IPS-20b (cell line): ENCODE measurements around the gene ZC3H7A.
"Not testable (repeated sequence)": the region's sequence is repeated elsewhere in the genome, so short reads cannot be mapped to it uniquely, and the experiment has no call there.

Experiments
- H3K27ac ChIP-seq: one replicate; pipeline ENCODE4 v1.5.1; 2013; ENCODE audit warnings: low read length
- H3K27me3 ChIP-seq: 2 replicates; pipeline ENCODE4 v1.6.1; 2013; ENCODE audit warnings: mild to moderate bottlenecking, low read length, inconsistent platforms; ENCODE audit not compliant: insufficient read depth
- H3K36me3 ChIP-seq: 2 replicates; pipeline ENCODE4 v1.6.1; 2013; ENCODE audit warnings: low read depth, mild to moderate bottlenecking, inconsistent platforms, low read length, moderate library complexity; ENCODE audit not compliant: insufficient read depth
- H3K4me1 ChIP-seq: 2 replicates; pipeline ENCODE4 v1.6.1; 2013; ENCODE audit warnings: mild to moderate bottlenecking, control low read depth, inconsistent platforms, low read length, moderate library complexity; ENCODE audit not compliant: insufficient read depth
- H3K4me3 ChIP-seq: 2 replicates; pipeline ENCODE4 v1.5.1; 2013; ENCODE audit warnings: mild to moderate bottlenecking, low read length, inconsistent platforms
- H3K9ac ChIP-seq: 2 replicates; pipeline ENCODE4 v1.6.1; 2013; ENCODE audit warnings: low read depth, mild to moderate bottlenecking, inconsistent platforms, low read length, moderate library complexity
- H3K9me3 ChIP-seq: 2 replicates; pipeline ENCODE4 v1.6.1; 2013; ENCODE audit warnings: mild to moderate bottlenecking, low read depth, low read length, inconsistent platforms; ENCODE audit not compliant: insufficient read depth

ZC3H7A gene

DNA sequence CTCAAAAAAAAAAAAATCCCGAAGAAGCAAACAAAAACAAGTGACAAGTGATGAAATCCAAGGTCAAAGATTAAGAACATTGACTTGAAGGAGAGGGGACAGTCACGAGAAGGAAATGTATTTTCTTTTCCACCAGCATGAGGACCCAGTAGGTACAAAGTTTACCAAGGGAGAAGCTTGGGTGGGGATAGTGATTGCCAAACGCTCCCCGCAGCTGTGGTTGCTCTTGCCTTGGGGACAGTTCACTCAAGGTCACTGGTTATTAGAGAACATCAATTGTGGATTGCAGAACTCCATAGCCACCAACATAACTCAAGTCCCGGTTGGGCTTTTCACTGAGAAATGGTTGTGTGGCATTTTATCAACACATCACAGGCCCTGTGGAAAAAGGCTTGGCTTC is 27.3 kb upstream of the ZC3H7A start:
- no peaks in the 10 kb centered on the region for H3K36me3 ChIP-seq
- no peaks in the 10 kb centered on the region for H3K9me3 ChIP-seq
- H3K9ac ChIP-seq, result no peak overlapping the region
- H3K4me1 ChIP-seq, result no peaks in the 10 kb centered on the region
- H3K27ac ChIP-seq, result no peak overlapping the region
- no peak overlapping the region for H3K4me3 ChIP-seq
- no peaks in the 10 kb centered on the region for H3K27me3 ChIP-seq

GRCh38 chr16:11823645-11824044 is 26.6 kb upstream of the ZC3H7A start:
- H3K27ac ChIP-seq, H3K4me1 ChIP-seq, H3K36me3 ChIP-seq, H3K4me3 ChIP-seq, H3K9me3 ChIP-seq, H3K9ac ChIP-seq, H3K27me3 ChIP-seq: not testable (repeated sequence)

DNA sequence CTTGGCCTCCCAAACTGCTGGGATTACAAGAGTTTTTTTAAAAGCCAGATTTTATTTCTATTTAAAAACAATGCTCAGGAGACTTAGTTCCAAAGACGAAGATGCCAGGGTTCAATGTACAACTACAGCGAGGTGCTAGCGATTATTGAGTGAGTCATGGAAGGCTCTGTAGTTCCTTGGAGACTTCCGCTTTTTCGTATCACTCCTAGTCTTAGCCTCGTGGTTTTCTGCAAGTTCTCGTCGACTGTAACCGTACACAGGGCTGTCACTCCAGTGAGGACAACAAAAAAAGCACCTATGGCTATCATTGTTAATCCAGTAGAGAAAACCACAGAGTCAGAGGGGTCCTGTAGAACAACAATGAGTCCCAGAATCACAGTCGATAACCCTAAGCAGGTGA is 22.7 kb upstream of the ZC3H7A start:
- Histone ChIP-seq H3K9ac (no peak overlapping the region), H3K27me3 (no peaks in the 10 kb centered on the region), H3K9me3 (no peaks in the 10 kb centered on the region), H3K27ac (no peak overlapping the region), H3K4me3 (no peak overlapping the region), H3K36me3 (no peaks in the 10 kb centered on the region), H3K4me1 (no peaks in the 10 kb centered on the region)

DNA sequence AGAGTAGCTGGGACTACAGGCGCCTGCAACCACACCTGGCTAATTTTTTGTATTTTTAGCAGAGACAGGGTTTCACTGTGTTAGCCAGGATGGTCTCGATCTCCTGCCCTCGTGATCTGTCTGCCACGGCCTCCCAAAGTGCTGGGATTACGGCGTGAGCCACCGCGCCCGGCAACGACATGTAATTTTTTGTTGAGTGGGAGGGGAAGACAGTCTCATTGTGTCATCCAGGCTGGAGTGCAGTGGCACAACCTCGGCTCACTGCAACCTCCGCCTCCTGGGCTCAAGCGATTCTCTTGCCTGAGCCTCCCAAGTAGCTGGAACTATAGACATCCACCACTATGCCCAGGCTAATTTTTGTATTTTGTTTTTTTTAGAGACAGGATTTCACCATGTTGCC is 21.9 kb upstream of the ZC3H7A start:
- not testable (repeated sequence) for H3K36me3 ChIP-seq, H3K27me3 ChIP-seq, H3K9me3 ChIP-seq, H3K9ac ChIP-seq, H3K4me3 ChIP-seq, H3K27ac ChIP-seq, H3K4me1 ChIP-seq

DNA sequence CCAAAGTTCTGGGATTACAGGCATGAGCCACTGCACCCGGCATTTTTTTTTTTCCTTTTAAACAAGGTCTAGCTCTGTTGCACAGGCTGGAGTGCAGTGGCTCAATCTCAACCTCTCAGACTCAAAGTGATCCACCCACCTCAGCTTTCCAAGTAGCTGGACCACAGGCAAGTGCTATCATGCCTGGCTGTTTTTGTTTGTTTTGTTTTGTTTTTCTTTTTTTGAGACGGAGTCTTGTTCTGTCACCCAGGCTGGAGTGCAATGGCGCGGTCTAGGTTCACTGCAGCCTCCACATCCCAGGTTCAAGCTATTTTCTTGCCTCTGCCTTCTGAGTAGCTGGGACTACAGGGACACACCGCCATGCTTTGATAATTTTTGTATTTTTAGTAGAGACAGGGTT is 19.1 kb upstream of the ZC3H7A start:
- no peak overlapping the region for H3K4me3 ChIP-seq
- no peaks in the 10 kb centered on the region for H3K4me1 ChIP-seq
- H3K36me3 ChIP-seq, result no peaks in the 10 kb centered on the region
- no peak overlapping the region for H3K9ac ChIP-seq
- H3K27ac ChIP-seq, result no peak overlapping the region
- no peaks in the 10 kb centered on the region for H3K9me3 ChIP-seq
- H3K27me3 ChIP-seq, result no peaks in the 10 kb centered on the region

DNA sequence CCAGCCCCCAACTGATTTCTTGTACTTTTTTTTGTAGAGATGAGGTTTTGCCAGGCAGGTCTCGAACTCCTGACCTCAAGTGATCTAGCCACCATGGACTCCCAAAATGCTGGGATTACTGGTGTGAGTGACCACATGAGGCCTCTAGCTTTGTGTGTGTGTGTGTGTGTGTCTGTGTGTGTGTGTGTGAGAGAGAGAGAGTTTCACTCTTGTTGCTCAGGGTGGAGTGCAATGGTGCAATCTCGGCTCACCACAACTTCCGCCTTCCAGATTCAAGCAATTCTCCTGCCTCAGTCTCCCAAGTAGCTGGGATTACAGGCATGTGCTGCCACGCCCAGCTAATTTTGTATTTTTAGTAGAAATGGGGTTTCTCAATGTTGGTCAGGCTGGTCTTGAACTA is 17.7 kb upstream of the ZC3H7A start:
- H3K4me3 ChIP-seq, result not testable (repeated sequence)

DNA sequence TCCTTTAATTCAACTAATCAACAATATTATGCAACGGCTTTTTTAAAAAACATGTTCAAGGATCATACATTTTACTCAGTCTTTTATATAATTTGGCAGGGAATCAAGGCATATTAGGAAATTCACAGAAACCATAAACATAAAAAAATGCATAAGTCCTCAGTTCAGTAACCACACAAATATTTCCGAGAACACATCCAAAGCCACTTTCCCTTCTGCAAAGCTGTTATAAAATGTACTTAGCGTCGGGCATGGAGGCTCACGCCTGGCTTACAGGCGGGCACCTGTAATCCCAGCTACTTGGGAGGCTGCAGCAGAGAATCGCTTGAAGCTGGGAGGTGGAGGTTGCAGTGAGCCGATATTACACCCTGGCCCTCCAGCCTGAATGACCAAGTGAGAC is 9.7 kb upstream of the ZC3H7A start:
- H3K4me3 ChIP-seq, result no peak overlapping the region
- no peaks in the 10 kb centered on the region for H3K27me3 ChIP-seq
- no peaks in the 10 kb centered on the region for H3K9me3 ChIP-seq
- H3K36me3 ChIP-seq, result no peaks in the 10 kb centered on the region
- H3K4me1 ChIP-seq, result no peaks in the 10 kb centered on the region
- H3K27ac ChIP-seq, result no peak overlapping the region
- H3K9ac ChIP-seq, result no peak overlapping the region

More for the DNA sequence above, 17.7 kb upstream of the ZC3H7A start:
- not testable (repeated sequence) for H3K36me3 ChIP-seq, H3K27me3 ChIP-seq, H3K9me3 ChIP-seq, H3K4me1 ChIP-seq, H3K9ac ChIP-seq, H3K27ac ChIP-seq

DNA sequence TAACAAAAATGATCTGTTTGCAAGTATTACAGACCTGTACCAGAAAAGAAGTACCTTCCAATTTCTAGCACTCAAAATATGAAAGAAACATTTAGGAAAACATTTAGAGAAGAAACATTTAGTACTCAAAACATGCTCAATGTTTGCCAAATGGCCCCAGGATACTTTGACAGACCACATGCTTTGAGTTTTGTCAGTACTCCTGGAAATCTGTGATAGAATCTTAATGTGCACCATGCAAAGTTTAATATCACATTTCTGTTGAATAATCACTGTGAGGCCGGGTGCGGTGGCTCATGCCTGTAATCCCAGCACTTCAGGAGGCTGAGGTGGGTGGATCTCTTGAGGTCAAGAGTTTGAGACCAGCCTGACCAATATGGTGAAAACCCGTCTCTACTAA is 8.5 kb upstream of the ZC3H7A start:
- Histone ChIP-seq H3K9ac (no peak overlapping the region), H3K27ac (no peak overlapping the region), H3K36me3 (no peaks in the 10 kb centered on the region), H3K9me3 (no peaks in the 10 kb centered on the region), H3K27me3 (no peaks in the 10 kb centered on the region), H3K4me1 (no peaks in the 10 kb centered on the region), H3K4me3 (no peak overlapping the region)

- no peaks in the 10 kb centered on the region for H3K36me3 ChIP-seq
- H3K27ac ChIP-seq, result no peak overlapping the region
- no peaks in the 10 kb centered on the region for H3K27me3 ChIP-seq
- 0 out of 2 replicates have a peak, but pooled peaks cover 5% of the 10 kb centered on the region for H3K4me1 ChIP-seq
- H3K9ac ChIP-seq, result no peak overlapping the region
- H3K9me3 ChIP-seq, result no peaks in the 10 kb centered on the region
- H3K4me3 ChIP-seq, result no peak overlapping the region
Measured at GRCh38 chr16:11801481-11802021, 4.5 kb upstream of the ZC3H7A start.

DNA sequence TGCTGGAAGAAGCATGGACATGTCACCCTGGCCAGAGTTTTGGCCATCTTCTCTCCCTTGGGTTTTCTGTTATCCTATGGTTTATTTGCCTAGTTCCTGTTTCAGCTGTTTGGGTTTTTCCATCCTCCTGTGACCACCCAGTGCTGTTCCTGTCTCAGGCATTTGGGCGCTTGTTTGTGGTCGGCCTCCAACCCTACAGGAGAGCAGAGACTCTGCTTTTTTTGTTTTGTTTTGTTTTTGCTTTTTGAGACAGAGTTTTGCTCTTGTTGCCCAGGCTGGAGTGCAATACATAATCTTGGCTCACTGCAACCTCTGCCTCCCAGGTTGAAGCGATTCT is 3.3 kb upstream of the ZC3H7A start:
- Histone ChIP-seq H3K27me3 (no peaks in the 10 kb centered on the region), H3K4me1 (0 out of 2 replicates have a peak, but pooled peaks cover 5% of the 10 kb centered on the region), H3K4me3 (no peak overlapping the region), H3K9ac (no peak overlapping the region), H3K36me3 (no peaks in the 10 kb centered on the region), H3K9me3 (no peaks in the 10 kb centered on the region), H3K27ac (no peak overlapping the region)

- H3K36me3 ChIP-seq, result peaks cover 6% of the 10 kb centered on the region
- H3K27me3 ChIP-seq, result no peaks in the 10 kb centered on the region
- H3K9me3 ChIP-seq, result no peaks in the 10 kb centered on the region
- no peak overlapping the region for H3K9ac ChIP-seq
- 0 out of 2 replicates have a peak, but pooled peaks cover 5% of the 10 kb centered on the region for H3K4me1 ChIP-seq
- H3K27ac ChIP-seq, result no peak overlapping the region
- no peak overlapping the region for H3K4me3 ChIP-seq
Measured at GRCh38 chr16:11799509-11800381, 2.7 kb upstream of the ZC3H7A start.

DNA sequence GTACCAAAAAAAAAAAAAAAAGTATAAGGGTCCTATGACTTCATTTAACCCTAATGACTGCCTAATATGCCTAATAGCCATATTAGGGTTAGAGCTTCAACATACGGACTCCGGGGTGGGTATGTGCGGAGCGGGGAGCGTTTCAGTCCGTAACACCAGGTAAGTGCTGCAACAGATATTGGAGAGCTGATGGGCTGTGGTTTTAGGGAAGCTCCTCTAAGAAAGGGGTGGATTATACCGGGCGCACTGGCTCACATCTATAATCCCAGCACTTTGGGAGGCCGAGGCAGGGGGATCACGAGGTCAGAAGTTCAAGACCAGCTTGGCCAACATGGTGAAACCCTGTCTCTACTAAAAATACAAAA is 1.9 kb upstream of the ZC3H7A start:
- Histone ChIP-seq H3K9ac (0 out of 2 replicates have a peak overlapping the region, but pooled peaks have one; percentile 89), H3K4me1 (0 out of 2 replicates have a peak, but pooled peaks cover 5% of the 10 kb centered on the region), H3K27ac (no peak overlapping the region), H3K36me3 (peaks cover 9% of the 10 kb centered on the region), H3K4me3 (no peak overlapping the region), H3K9me3 (no peaks in the 10 kb centered on the region), H3K27me3 (no peaks in the 10 kb centered on the region)
